HepG2 (cell line): ENCODE measurements around the gene PIEZO1.

ENCODE experiments used
- CENPX ChIP-seq: sonication (generic); formaldehyde crosslinking; IDR thresholded peaks from 2 replicates; pipeline ENCODE4 v1.9.0; 2021; ENCODE audit warnings: mild to moderate bottlenecking, missing genetic modification reagents, moderate library complexity
- IKZF4 ChIP-seq: sonication (generic); formaldehyde crosslinking; IDR thresholded peaks from 2 replicates; pipeline ENCODE4 v1.5.1; 2020; ENCODE audit warnings: borderline replicate concordance, mild to moderate bottlenecking, low read depth, missing genetic modification reagents; ENCODE audit errors: not compliant biosample characterization
- NFYB ChIP-seq: sonication (generic); formaldehyde crosslinking; IDR thresholded peaks from 2 replicates; pipeline ENCODE4 v1.4.0; 2020; ENCODE audit warnings: missing genetic modification reagents
- ZSCAN30 ChIP-seq: sonication (generic); formaldehyde crosslinking; IDR thresholded peaks from 2 replicates; pipeline ENCODE4 v1.5.0; 2020; ENCODE audit warnings: mild to moderate bottlenecking, missing genetic modification reagents
- TF ChIP-seq, protein P1 (sequence below): sonication (generic); formaldehyde crosslinking; IDR thresholded peaks from 2 replicates; pipeline ENCODE4 v1.5.0; 2020; ENCODE audit warnings: mild to moderate bottlenecking, missing genetic modification reagents, moderate library complexity
- TF ChIP-seq, protein P2 (sequence below): conservative IDR thresholded peaks from 2 replicates; pipeline ENCODE4 v1.6.1; 2018; ENCODE audit warnings: missing genetic modification reagents

DNA sequence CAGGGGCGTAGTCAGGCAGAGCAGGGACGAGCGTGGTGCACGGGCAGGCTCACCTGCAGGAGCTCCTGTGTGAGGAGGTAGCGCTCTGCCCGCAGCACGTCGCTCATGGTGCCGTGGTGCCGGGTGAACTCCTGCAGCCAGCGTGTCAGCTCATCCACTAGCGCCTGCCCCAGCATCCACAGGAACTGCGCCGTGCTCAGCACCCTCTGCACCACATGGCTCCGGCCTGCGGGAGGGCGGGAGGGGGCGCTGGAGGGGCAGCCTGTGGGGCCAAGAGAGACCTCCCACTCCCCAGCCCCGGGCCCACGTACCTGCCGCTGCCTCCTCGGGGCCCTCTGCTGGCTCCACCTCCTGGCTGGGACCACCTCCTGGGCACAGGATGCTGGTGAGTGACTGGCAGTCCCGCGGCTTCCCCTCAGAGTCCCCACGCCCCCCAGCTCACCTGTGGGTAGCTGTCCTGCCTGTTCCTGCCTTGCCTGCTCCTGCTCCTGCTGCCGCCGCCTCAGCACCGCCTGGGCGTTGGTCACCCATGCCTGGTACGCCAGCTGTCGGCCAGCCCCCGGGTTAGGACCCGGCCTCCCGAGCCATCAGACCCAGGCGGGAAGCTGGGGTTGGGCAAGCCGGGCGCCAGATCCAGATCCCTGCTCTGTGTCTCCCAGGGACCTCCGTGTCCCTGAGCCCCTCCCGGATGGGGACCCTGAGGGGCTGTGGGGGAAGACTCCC is 62.1 kb downstream of the PIEZO1 start:
- no peak for TF ChIP-seq CENPX
- TF ChIP-seq, protein P1, sequence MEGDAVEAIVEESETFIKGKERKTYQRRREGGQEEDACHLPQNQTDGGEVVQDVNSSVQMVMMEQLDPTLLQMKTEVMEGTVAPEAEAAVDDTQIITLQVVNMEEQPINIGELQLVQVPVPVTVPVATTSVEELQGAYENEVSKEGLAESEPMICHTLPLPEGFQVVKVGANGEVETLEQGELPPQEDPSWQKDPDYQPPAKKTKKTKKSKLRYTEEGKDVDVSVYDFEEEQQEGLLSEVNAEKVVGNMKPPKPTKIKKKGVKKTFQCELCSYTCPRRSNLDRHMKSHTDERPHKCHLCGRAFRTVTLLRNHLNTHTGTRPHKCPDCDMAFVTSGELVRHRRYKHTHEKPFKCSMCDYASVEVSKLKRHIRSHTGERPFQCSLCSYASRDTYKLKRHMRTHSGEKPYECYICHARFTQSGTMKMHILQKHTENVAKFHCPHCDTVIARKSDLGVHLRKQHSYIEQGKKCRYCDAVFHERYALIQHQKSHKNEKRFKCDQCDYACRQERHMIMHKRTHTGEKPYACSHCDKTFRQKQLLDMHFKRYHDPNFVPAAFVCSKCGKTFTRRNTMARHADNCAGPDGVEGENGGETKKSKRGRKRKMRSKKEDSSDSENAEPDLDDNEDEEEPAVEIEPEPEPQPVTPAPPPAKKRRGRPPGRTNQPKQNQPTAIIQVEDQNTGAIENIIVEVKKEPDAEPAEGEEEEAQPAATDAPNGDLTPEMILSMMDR (CRISPR knock-in tag) = no peak
- TF ChIP-seq NFYB (CRISPR knock-in tag) = no peak
- no peak for TF ChIP-seq IKZF4 (CRISPR knock-in tag)
- TF ChIP-seq ZSCAN30 (CRISPR knock-in tag) = no peak
- TF ChIP-seq, protein P2, sequence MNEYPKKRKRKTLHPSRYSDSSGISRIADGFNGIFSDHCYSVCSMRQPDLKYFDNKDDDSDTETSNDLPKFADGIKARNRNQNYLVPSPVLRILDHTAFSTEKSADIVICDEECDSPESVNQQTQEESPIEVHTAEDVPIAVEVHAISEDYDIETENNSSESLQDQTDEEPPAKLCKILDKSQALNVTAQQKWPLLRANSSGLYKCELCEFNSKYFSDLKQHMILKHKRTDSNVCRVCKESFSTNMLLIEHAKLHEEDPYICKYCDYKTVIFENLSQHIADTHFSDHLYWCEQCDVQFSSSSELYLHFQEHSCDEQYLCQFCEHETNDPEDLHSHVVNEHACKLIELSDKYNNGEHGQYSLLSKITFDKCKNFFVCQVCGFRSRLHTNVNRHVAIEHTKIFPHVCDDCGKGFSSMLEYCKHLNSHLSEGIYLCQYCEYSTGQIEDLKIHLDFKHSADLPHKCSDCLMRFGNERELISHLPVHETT (CRISPR knock-in tag) = no peak
